ENCODE data around the gene ANKRD1.

Gene ANKRD1

DNA sequence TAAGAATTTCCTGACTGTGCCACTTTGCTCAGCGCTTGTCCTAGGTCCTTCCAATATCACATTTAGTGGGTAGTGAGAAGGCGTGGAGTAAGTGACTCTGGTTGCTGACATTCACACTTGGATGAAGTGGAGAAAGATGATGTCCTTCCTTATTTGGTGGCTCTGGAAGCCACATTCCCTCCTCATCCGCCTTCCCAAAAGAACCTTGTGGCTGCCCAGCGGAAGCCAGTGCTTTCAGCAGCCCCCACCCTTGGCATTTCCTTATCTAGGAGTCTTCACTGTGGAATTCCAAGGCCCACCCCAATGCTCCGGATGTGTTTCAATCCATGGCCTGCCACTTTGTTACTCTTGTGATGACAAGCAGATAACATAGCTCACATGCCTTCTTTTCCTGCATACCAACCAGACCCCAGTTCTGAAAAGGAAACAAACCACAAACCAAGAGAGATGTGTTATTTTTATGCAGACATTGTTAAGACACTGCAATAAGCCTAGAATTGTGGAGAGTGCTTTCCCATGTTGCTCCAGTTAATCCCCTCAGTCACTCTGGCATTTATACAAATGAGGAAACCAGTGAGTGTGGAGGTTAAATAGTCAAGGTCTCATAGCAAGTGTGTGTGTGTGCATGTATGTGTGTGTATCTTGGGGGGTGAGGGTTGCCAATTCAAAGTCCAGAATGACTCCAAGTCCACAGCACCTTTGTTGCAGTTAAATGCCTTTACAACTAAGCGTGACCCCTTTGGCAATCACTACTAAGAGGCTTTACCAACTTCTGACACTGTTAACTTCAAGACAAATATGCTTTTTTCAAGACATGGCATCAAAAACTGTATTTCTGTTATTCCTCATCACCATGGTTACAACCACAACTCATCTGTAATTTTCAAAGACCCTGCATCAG lies 10.3 kb upstream of the ANKRD1 start:
- H3K9me3 ChIP-seq, result no peaks in the 10 kb centered on the region
- DNase-seq, result peak; percentile 60 to 84
- H3K4me1 ChIP-seq, result peaks cover 0 to 54% (median 34%) of the 10 kb centered on the region in 4 donors
- intact Hi-C loops (cut with DNase I; ENCODE audit: low total_unique reads), result no loop called here
- no peaks in the 10 kb centered on the region for H3K27me3 ChIP-seq
- no peaks in the 10 kb centered on the region for H3K36me3 ChIP-seq
- H3K27ac ChIP-seq, result peak overlapping the region; percentile 82 to 87
- H3K4me3 ChIP-seq, result peak overlapping the region in 1 of 2 donors; percentile 18
- TF ChIP-seq, protein P1, sequence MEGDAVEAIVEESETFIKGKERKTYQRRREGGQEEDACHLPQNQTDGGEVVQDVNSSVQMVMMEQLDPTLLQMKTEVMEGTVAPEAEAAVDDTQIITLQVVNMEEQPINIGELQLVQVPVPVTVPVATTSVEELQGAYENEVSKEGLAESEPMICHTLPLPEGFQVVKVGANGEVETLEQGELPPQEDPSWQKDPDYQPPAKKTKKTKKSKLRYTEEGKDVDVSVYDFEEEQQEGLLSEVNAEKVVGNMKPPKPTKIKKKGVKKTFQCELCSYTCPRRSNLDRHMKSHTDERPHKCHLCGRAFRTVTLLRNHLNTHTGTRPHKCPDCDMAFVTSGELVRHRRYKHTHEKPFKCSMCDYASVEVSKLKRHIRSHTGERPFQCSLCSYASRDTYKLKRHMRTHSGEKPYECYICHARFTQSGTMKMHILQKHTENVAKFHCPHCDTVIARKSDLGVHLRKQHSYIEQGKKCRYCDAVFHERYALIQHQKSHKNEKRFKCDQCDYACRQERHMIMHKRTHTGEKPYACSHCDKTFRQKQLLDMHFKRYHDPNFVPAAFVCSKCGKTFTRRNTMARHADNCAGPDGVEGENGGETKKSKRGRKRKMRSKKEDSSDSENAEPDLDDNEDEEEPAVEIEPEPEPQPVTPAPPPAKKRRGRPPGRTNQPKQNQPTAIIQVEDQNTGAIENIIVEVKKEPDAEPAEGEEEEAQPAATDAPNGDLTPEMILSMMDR (IDR thresholded peaks at IDR 0.05), result no peak

DNA sequence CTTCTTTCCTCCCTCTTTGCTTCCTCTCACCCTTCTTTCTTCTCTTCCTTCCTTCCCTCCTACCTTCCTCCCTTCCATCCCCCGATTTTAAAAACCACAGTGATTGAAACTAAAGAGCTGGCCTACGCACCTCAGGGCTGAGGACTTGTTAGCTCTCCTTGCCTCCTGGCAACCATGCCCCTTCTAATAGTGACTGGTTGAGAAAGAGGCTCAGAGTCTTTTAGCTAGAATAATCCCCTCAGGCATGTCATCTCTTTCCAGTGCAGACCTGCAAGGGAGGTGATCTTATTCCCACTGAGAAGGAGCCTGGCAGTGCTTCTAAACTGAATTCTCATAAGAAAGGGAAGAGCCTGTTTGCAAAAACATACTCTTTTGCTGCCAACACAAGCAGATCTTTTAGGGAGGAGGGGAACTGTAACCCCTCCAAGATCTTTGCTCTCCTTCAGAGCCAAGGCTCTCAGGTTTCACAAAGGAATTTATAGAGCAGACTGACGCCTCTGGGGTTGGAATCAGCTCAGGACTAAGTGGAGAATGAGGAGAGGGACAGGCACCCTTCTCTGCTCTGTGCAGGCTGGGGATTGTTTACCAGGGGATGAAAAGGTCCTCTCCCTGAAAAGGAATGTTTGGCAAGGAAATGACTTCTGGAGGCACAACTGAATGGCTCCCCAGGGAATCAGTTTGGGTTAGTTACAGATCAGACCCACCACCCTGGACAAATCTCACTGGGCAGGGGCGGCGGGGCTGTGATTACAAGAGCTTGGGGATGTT lies 9.4 kb upstream of the ANKRD1 start:
- no peaks in the 10 kb centered on the region for H3K9me3 ChIP-seq
- H3K36me3 ChIP-seq, result no peaks in the 10 kb centered on the region
- TF ChIP-seq, protein P1 (IDR thresholded peaks at IDR 0.05), result no peak
- peaks cover 0 to 45% (median 27%) of the 10 kb centered on the region in 4 donors for H3K4me1 ChIP-seq
- intact Hi-C loops (cut with DNase I; ENCODE audit: low total_unique reads), result no loop called here
- DNase-seq, result no peak
- no peaks in the 10 kb centered on the region for H3K27me3 ChIP-seq
- H3K27ac ChIP-seq, result peak overlapping the region; percentile 82 to 87
- H3K4me3 ChIP-seq, result peak overlapping the region; percentile 5 to 18

DNA sequence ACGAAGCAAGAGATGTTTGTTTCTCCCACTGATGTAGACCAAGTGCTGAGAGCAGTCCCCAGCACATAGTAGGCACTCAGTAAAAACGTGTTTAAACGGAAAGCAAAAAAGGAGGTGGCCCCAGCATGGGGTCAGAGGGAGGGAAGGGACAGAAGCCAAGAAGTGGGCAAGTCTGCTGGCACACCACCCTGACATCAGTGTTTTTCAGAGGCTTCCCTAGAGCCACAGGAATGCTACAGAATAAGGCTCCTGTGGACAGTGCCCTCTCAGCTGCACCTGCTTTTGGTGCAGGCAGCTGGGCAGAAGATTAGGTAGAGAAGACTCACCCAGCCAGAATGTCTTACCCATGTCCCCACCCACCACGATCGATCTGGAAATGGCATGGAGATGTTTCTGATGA lies 8.3 kb upstream of the ANKRD1 start:
- TF ChIP-seq, protein P1 (IDR thresholded peaks at IDR 0.05), result no peak
- H3K27ac ChIP-seq, result peak overlapping the region; percentile 82 to 87

DNA sequence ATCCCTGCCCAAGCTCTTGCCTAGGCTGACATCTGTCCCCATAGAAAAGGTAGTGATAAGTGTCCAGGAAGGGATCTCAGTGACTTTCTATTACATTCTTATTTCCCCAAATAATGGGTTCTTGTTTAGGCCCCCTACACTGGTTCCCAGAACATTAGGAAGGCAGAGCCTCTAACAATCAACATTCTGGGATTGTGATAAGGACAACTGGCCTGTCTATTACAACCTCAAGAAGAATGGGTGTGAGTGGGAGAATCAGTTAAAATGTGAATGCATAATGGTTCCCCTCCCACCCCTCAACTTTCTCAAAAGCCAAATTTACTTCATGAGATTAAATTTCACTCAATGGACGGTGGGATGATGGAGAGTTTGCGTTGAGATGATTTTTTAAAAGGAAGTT lies 6.4 kb upstream of the ANKRD1 start:
- no peak for DNase-seq
- Histone ChIP-seq H3K4me3 (no peak overlapping the region), H3K27me3 (no peaks in the 10 kb centered on the region), H3K4me1 (peaks cover 0 to 40% (median 31%) of the 10 kb centered on the region in 4 donors), H3K36me3 (no peaks in the 10 kb centered on the region), H3K9me3 (no peaks in the 10 kb centered on the region), H3K27ac (no peak overlapping the region)
- intact Hi-C loops (cut with DNase I; ENCODE audit: low total_unique reads), result no loop called here
- TF ChIP-seq, protein P1 (IDR thresholded peaks at IDR 0.05), result no peak

More for the DNA sequence above, 8.3 kb upstream of the ANKRD1 start:
- Histone ChIP-seq H3K4me3 (no peak overlapping the region), H3K36me3 (no peaks in the 10 kb centered on the region), H3K27me3 (no peaks in the 10 kb centered on the region), H3K4me1 (peaks cover 0 to 50% (median 31%) of the 10 kb centered on the region in 4 donors), H3K9me3 (no peaks in the 10 kb centered on the region)
- intact Hi-C loops (cut with DNase I; ENCODE audit: low total_unique reads), result no loop called here
- no peak for DNase-seq

DNA sequence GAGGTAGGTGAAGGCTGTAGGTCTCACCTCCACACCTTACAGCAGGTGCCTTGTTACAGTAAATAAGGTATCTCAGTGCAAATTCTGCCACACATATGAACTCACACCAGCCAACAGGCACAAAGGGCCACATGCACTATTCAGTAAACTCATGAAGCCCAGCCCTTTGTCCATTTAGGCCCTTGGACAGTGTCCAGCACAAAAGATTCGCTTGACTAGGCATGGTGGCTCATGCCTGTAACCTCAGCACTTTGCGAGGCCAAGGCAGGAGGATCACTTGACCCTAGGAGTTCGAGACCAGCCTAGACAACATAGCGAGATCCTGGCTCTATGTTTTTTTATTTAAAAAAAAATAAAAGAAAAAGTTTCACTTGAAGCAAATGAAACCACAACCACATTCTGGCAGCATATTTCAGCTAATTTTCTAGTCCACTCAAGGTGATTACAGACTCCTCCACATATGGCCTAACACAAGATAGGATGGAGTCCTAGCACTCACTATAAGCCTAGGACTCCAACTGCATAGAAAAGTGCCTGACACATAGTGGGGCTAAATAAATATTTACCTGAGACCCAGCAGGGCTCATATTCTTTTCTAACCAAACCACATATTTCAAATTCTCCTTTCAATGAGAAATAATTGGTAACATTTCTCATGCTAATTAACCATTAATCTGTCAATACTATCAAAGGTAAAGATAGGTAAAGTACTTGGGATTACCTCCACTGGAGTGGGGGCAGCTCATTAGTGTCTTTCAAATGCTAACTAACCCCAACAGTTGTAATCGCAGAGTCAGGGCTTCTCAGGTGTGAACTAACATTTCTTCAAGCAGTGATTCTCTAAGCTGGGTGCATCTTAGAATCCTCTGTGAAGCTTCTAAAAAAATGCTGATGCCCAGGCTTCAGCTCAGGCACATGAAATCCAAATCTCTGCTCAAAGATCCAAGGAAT lies 4.5 kb upstream of the ANKRD1 start:
- H3K4me1 ChIP-seq, result peaks cover 0 to 35% (median 17%) of the 10 kb centered on the region in 4 donors
- TF ChIP-seq, protein P1 (IDR thresholded peaks at IDR 0.05), result no peak
- H3K9me3 ChIP-seq, result no peaks in the 10 kb centered on the region
- DNase-seq, result no peak
- H3K27ac ChIP-seq, result peak overlapping the region in 1 of 2 donors; percentile 24
- no peaks in the 10 kb centered on the region for H3K36me3 ChIP-seq
- H3K4me3 ChIP-seq, result no peak overlapping the region
- intact Hi-C loops (cut with DNase I; ENCODE audit: low total_unique reads), result no loop called here
- H3K27me3 ChIP-seq, result no peaks in the 10 kb centered on the region
